Activated gamma-delta T cell (primary cell): ENCODE data around the gene ARHGAP44.

Experiments used
- DNase-seq: peaks from one replicate; lab custom pipeline; 2025; lab: John Stamatoyannopoulos, UW

The ARHGAP44 gene

GRCh38 chr17:12995106-12995895 lies 206.0 kb downstream of the ARHGAP44 start:
- DNase-seq = no peak

- no peak for DNase-seq
Measured at GRCh38 chr17:12995896-12996295, 206.6 kb downstream of the ARHGAP44 start.

GRCh38 chr17:12996357-12996756 lies 207.1 kb downstream of the ARHGAP44 start:
- no peak for DNase-seq

- DNase-seq = no peak
Measured at GRCh38 chr17:12996941-12997340, 207.6 kb downstream of the ARHGAP44 start.

- no peak for DNase-seq
Measured at GRCh38 chr17:12998461-12998860, 209.2 kb downstream of the ARHGAP44 start.

GRCh38 chr17:12998874-12999273 lies 209.6 kb downstream of the ARHGAP44 start:
- no peak for DNase-seq

GRCh38 chr17:13000561-13000960 lies 211.3 kb downstream of the ARHGAP44 start:
- DNase-seq = no peak

GRCh38 chr17:13001991-13002615 lies 212.8 kb downstream of the ARHGAP44 start:
- DNase-seq = no peak

GRCh38 chr17:13002761-13003453 lies 213.6 kb downstream of the ARHGAP44 start:
- DNase-seq = no peak

GRCh38 chr17:13003454-13003851 lies 214.2 kb downstream of the ARHGAP44 start:
- DNase-seq = no peak

- DNase-seq = no peak
Measured at GRCh38 chr17:13003927-13004326, 214.6 kb downstream of the ARHGAP44 start.

- no peak for DNase-seq
Measured at GRCh38 chr17:13004336-13004735, 215.0 kb downstream of the ARHGAP44 start.

- DNase-seq = no peak
Measured at GRCh38 chr17:13005530-13005929, 216.2 kb downstream of the ARHGAP44 start.

- no peak for DNase-seq
Measured at GRCh38 chr17:13008461-13008860, 219.2 kb downstream of the ARHGAP44 start.

GRCh38 chr17:13010959-13011358 lies 221.7 kb downstream of the ARHGAP44 start:
- DNase-seq = no peak

GRCh38 chr17:13014801-13015200 lies 225.5 kb downstream of the ARHGAP44 start:
- no peak for DNase-seq

GRCh38 chr17:13016881-13017654 lies 227.8 kb downstream of the ARHGAP44 start:
- DNase-seq = no peak

- peak; percentile 91 for DNase-seq
Measured at GRCh38 chr17:13017655-13018459, 228.6 kb downstream of the ARHGAP44 start, which contains the start of gene ELAC2. TSS of gene ELAC2 (minus strand) at chr17:13018027. CDS start at chr17:13017947, 80 bp downstream.

- DNase-seq = no peak
Measured at GRCh38 chr17:13024016-13024415, 234.7 kb downstream of the ARHGAP44 start.

GRCh38 chr17:13024526-13025257 lies 235.4 kb downstream of the ARHGAP44 start:
- DNase-seq = peak; percentile 16
